ENCODE results near the gene PARVA.

DNA sequence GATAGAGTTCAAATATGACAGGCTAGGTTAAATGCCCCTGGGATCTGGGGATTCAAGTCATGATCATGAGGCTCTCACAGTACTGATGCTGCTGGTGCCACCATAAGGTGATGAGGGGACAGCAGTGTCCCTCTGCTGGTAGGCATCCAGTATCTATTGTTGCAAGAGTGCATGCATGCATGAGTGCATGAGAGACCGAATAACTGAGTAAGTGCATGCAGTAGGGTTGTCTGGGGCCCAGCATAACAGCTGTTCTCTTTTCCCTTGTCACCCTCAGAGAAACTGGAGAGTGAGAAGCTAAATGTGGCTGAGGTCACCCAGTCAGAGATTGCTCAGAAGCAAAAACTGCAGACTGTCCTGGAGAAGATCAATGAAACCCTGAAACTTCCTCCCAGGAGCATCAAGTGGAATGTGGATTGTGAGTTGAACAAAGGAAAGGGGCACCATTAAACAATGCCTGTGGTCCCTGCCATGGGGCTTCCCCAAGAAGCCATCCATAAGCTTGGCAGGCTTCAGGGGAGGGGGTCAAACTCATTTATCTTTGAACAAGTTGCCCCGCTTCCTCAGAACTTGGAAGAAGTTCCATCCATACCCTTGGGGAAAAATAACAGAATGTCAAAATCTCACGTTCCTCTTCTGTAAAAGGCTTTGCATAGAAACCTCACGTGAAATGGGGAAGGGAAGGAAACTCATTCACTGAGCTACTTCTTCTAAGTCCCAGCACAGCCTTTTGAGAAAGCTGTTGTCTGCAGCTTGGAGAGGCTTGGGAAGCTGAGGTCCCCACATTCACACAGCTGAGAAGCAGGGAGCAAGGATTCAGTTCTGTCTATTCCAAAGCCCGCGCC is 119.0 kb downstream of the PARVA start:
- TF ChIP-seq CTCF (conservative IDR thresholded peaks at IDR 0.05; ENCODE audit: low read length), result no peak
- no peak for TF ChIP-seq EZH2phosphoT487 (IDR thresholded peaks at IDR 0.05; ENCODE audit: borderline replicate concordance, low read depth, low read length)
